ENCODE results near the gene RPTOR. TPM values are rescaled to one million over a fixed set of nuclear protein-coding genes. Genes with fewer than 3 reads are reported as not detected.
"Not testable (repeated sequence)": the region's sequence is repeated elsewhere in the genome, so short reads cannot be mapped to it uniquely, and the experiment has no call there.

Gene RPTOR
- total RNA-seq, 3 donors from 2014 or later (not counting 1 experiment from before 2014, with no cell fraction given) = 49.2 to 63.6 (median 55.4) TPM

GRCh38 chr17:80577876-80578570 lies 33.4 kb downstream of the RPTOR start:
- intact Hi-C loops (cut with micrococcal nuclease) = loop anchor here (5.0 kb wide), 1 partner anchor 404 kb away; no protein-coding TSS in a partner anchor
- no peaks in the 10 kb centered on the region for H3K4me1 ChIP-seq (ENCODE audit: control insufficient read depth, insufficient read depth, low read length)
- Mint-ChIP-seq H3K4me3 (no peak overlapping the region), H3K4me1 (peaks cover 13 to 16% of the 10 kb centered on the region in 2 donors), H3K9me3 (no peaks in the 10 kb centered on the region), H3K36me3 (no peaks in the 10 kb centered on the region), H3K27me3 (ENCODE audit: low read depth in 2 of 2) (no peaks in the 10 kb centered on the region), H3K27ac (no peak overlapping the region)
- H3K9me3 ChIP-seq (ENCODE audit: control insufficient read depth, insufficient read depth, low read length) = no peaks in the 10 kb centered on the region
- WGBS (ENCODE audit: insufficient coverage) = 93% methylated on average over 14 of the region's 14 CpGs
- H3K36me3 ChIP-seq (ENCODE audit: control insufficient read depth, insufficient read depth, low read length) = no peaks in the 10 kb centered on the region
- no peaks in the 10 kb centered on the region for H3K27me3 ChIP-seq (ENCODE audit: control insufficient read depth, insufficient read depth, low read length)
- H3K27ac ChIP-seq (ENCODE audit: low read length) = no peak overlapping the region
- H3K4me3 ChIP-seq (ENCODE audit: low read length) = no peak overlapping the region
- TF ChIP-seq CTCF (IDR thresholded peaks at IDR 0.05) = no peak
- ATAC-seq (no peak), DNase-seq (no peak)

GRCh38 chr17:80578668-80579388 lies 34.2 kb downstream of the RPTOR start:
- intact Hi-C loops (cut with micrococcal nuclease) = loop anchor here (5.0 kb wide), 1 partner anchor 403 kb away; no protein-coding TSS in a partner anchor
- not testable (repeated sequence) for H3K4me3 Mint-ChIP-seq; H3K36me3 Mint-ChIP-seq; ATAC-seq; DNase-seq; H3K27me3 ChIP-seq (ENCODE audit: control insufficient read depth, insufficient read depth, low read length); H3K27ac Mint-ChIP-seq; H3K36me3 ChIP-seq (ENCODE audit: control insufficient read depth, insufficient read depth, low read length); H3K27me3 Mint-ChIP-seq (ENCODE audit: low read depth in 2 of 2); H3K4me1 ChIP-seq (ENCODE audit: control insufficient read depth, insufficient read depth, low read length); H3K27ac ChIP-seq (ENCODE audit: low read length); H3K4me3 ChIP-seq (ENCODE audit: low read length); H3K9me3 ChIP-seq (ENCODE audit: control insufficient read depth, insufficient read depth, low read length); H3K9me3 Mint-ChIP-seq
- 97% methylated on average over 7 of the region's 15 CpGs for WGBS (ENCODE audit: insufficient coverage)
- peaks cover 12 to 13% of the 10 kb centered on the region in 2 donors for H3K4me1 Mint-ChIP-seq

- Mint-ChIP-seq H3K27me3 (ENCODE audit: low read depth in 2 of 2) (no peaks in the 10 kb centered on the region), H3K4me3 (no peak overlapping the region), H3K36me3 (no peaks in the 10 kb centered on the region), H3K27ac (no peak overlapping the region), H3K9me3 (no peaks in the 10 kb centered on the region), H3K4me1 (peaks cover 15 to 16% of the 10 kb centered on the region in 2 donors)
- DNase-seq = no peak
- H3K27ac ChIP-seq (ENCODE audit: low read length) = no peak overlapping the region
- WGBS (ENCODE audit: insufficient coverage) = 95% methylated on average over 6 of the region's 6 CpGs
- intact Hi-C loops (cut with micrococcal nuclease) = no loop called here
- H3K36me3 ChIP-seq (ENCODE audit: control insufficient read depth, insufficient read depth, low read length) = no peaks in the 10 kb centered on the region
- no peaks in the 10 kb centered on the region for H3K4me1 ChIP-seq (ENCODE audit: control insufficient read depth, insufficient read depth, low read length)
- no peak overlapping the region for H3K4me3 ChIP-seq (ENCODE audit: low read length)
- no peaks in the 10 kb centered on the region for H3K27me3 ChIP-seq (ENCODE audit: control insufficient read depth, insufficient read depth, low read length)
- H3K9me3 ChIP-seq (ENCODE audit: control insufficient read depth, insufficient read depth, low read length) = no peaks in the 10 kb centered on the region
- no peak for ATAC-seq
- no peak for TF ChIP-seq CTCF (IDR thresholded peaks at IDR 0.05)
Measured at GRCh38 chr17:80582165-80582564, 37.5 kb downstream of the RPTOR start.

- ATAC-seq = no peak
- intact Hi-C loops (cut with micrococcal nuclease) = no loop called here
- WGBS (ENCODE audit: insufficient coverage) = 96% methylated on average over 9 of the region's 10 CpGs
- H3K27me3 Mint-ChIP-seq (ENCODE audit: low read depth in 2 of 2) = no peaks in the 10 kb centered on the region
- H3K36me3 Mint-ChIP-seq = no peaks in the 10 kb centered on the region
- no peak overlapping the region for H3K4me3 Mint-ChIP-seq
- Histone ChIP-seq H3K27ac (ENCODE audit: low read length) (no peak overlapping the region), H3K4me3 (ENCODE audit: low read length) (no peak overlapping the region), H3K27me3 (ENCODE audit: control insufficient read depth, insufficient read depth, low read length) (no peaks in the 10 kb centered on the region), H3K36me3 (ENCODE audit: control insufficient read depth, insufficient read depth, low read length) (no peaks in the 10 kb centered on the region), H3K9me3 (ENCODE audit: control insufficient read depth, insufficient read depth, low read length) (no peaks in the 10 kb centered on the region), H3K4me1 (ENCODE audit: control insufficient read depth, insufficient read depth, low read length) (no peaks in the 10 kb centered on the region)
- H3K4me1 Mint-ChIP-seq = peaks cover 15 to 16% of the 10 kb centered on the region in 2 donors
- no peaks in the 10 kb centered on the region for H3K9me3 Mint-ChIP-seq
- no peak for TF ChIP-seq CTCF (IDR thresholded peaks at IDR 0.05)
- no peak for DNase-seq
- no peak overlapping the region for H3K27ac Mint-ChIP-seq
Measured at GRCh38 chr17:80584176-80584905, 39.7 kb downstream of the RPTOR start.
